CD8-positive, alpha-beta memory T cell (primary cell): ENCODE measurements around the gene MLEC. TPM values are rescaled to one million over a fixed set of nuclear protein-coding genes. Genes with fewer than 3 reads are reported as not detected.
"Not testable (repeated sequence)": the region's sequence is repeated elsewhere in the genome, so short reads cannot be mapped to it uniquely, and the experiment has no call there.

Experiments
- CTCF ChIA-PET: fragments of 350-600 bp; sonication (Branson Sonifier 250); formaldehyde crosslinking; loops from one replicate; lab custom pipeline; 2021; ENCODE audit warnings: antibody characterized with exemption; lab: Charles Lee
- POLR2A ChIA-PET: fragments of 350-600 bp; sonication (Branson Sonifier 250); formaldehyde crosslinking; loops from one replicate; lab custom pipeline; 2021; ENCODE audit warnings: antibody characterized with exemption; lab: Charles Lee
- DNase-seq, 5 donors: peaks; one replicate each; pipeline versions ENCODE4 v3.0.0 to v3.0.0-alpha.2; 2020 to 2022; ENCODE audit warnings: mixed read lengths in 1 of 5
- H3K27ac ChIP-seq: one replicate; pipeline ENCODE4 v1.7.0; 2013; ENCODE audit warnings: low read depth, mild to moderate bottlenecking, low read length, moderate library complexity
- H3K27me3 ChIP-seq: 2 replicates; pipeline ENCODE4 v1.7.0; 2013; ENCODE audit warnings: low read length, mild to moderate bottlenecking; ENCODE audit not compliant: insufficient read depth, poor library complexity, severe bottlenecking
- H3K36me3 ChIP-seq: 2 replicates; pipeline ENCODE4 v1.7.0; 2013; ENCODE audit warnings: mild to moderate bottlenecking, low read length, moderate library complexity; ENCODE audit not compliant: insufficient read depth
- H3K4me1 ChIP-seq: 2 replicates; pipeline ENCODE4 v1.7.0; 2013; ENCODE audit warnings: mild to moderate bottlenecking, low read length, moderate library complexity; ENCODE audit not compliant: insufficient read depth
- H3K4me3 ChIP-seq: 2 replicates; pipeline ENCODE4 v1.7.0; 2013; ENCODE audit warnings: mild to moderate bottlenecking, low read length
- H3K9me3 ChIP-seq: 2 replicates; pipeline ENCODE4 v1.7.0; 2013; ENCODE audit warnings: mild to moderate bottlenecking, low read length
- H3K27ac Mint-ChIP-seq, 8 donors: one replicate each; pipeline ENCODE4 v1.8.0; 2020 to 2021; ENCODE audit warnings: mixed read lengths in 8 of 8, mild to moderate bottlenecking in 6 of 8, inconsistent platforms in 3 of 8, moderate library complexity in 3 of 8
- H3K27me3 Mint-ChIP-seq, 2 donors: one replicate each; pipeline ENCODE4 v1.8.0; 2020 to 2021; ENCODE audit warnings: mixed read lengths in 2 of 2, mild to moderate bottlenecking in 1 of 2, moderate library complexity in 1 of 2
- H3K36me3 Mint-ChIP-seq, 3 donors: one replicate each; pipeline ENCODE4 v1.8.0; 2020 to 2021; ENCODE audit warnings: mixed read lengths in 3 of 3, inconsistent platforms in 1 of 3, mild to moderate bottlenecking in 1 of 3
- H3K4me1 Mint-ChIP-seq, 3 donors: one replicate each; pipeline ENCODE4 v1.8.0; 2020 to 2021; ENCODE audit warnings: mixed read lengths in 3 of 3, inconsistent platforms in 1 of 3, mild to moderate bottlenecking in 1 of 3
- H3K4me3 Mint-ChIP-seq, 7 donors: one replicate each; pipeline ENCODE4 v1.8.0; 2020 to 2021; ENCODE audit warnings: mixed read lengths in 7 of 7, mild to moderate bottlenecking in 6 of 7, moderate library complexity in 4 of 7, inconsistent platforms in 2 of 7
- H3K9me3 Mint-ChIP-seq, 5 donors: one replicate each; pipeline ENCODE4 v1.8.0; 2020 to 2022; ENCODE audit warnings: mixed read lengths in 5 of 5, mild to moderate bottlenecking in 3 of 5, moderate library complexity in 2 of 5, inconsistent platforms in 1 of 5
- polyA plus RNA-seq: library from polyadenylated mRNA; unstranded; fragments of 300-500 nt; fragmentation: Illumina TruSeq; gene quantifications from one replicate; pipeline ENCODE4 v1.2.3, GENCODE V29; 2021
- total RNA-seq, 2 experiments: library from RNA; stranded (reverse); gene quantifications; one replicate each; pipeline ENCODE4 v1.2.3, GENCODE V29; 2021

MLEC gene
- total and polyA plus RNA-seq, 3 experiments from 2014 or later = 74.9 to 143 (median 130) TPM

GRCh38 chr12:120666571-120667390, 20.2 kb upstream of the MLEC start:
- no peaks in the 10 kb centered on the region for H3K9me3 Mint-ChIP-seq
- H3K36me3 ChIP-seq = no peaks in the 10 kb centered on the region
- H3K4me1 ChIP-seq = no peaks in the 10 kb centered on the region
- H3K27me3 ChIP-seq = no peaks in the 10 kb centered on the region
- POLR2A ChIA-PET = interaction anchor here (0.7 kb wide), 1 partner anchor 13 kb away, joined by 3 read pairs; no protein-coding TSS in a partner anchor
- peaks cover 7 to 8% of the 10 kb centered on the region in 2 donors for H3K27me3 Mint-ChIP-seq
- no peak overlapping the region for H3K4me3 ChIP-seq
- DNase-seq = no peak
- no peaks in the 10 kb centered on the region for H3K9me3 ChIP-seq
- H3K27ac Mint-ChIP-seq = no peak overlapping the region
- no peaks in the 10 kb centered on the region for H3K36me3 Mint-ChIP-seq
- peaks cover 0 to 2% (median 0%) of the 10 kb centered on the region in 3 donors for H3K4me1 Mint-ChIP-seq
- CTCF ChIA-PET = interaction anchor here (2.8 kb wide), 1 partner anchor 18 kb away, joined by 12 read pairs; no protein-coding TSS in a partner anchor
- H3K27ac ChIP-seq = no peak overlapping the region
- H3K4me3 Mint-ChIP-seq = no peak overlapping the region

DNA sequence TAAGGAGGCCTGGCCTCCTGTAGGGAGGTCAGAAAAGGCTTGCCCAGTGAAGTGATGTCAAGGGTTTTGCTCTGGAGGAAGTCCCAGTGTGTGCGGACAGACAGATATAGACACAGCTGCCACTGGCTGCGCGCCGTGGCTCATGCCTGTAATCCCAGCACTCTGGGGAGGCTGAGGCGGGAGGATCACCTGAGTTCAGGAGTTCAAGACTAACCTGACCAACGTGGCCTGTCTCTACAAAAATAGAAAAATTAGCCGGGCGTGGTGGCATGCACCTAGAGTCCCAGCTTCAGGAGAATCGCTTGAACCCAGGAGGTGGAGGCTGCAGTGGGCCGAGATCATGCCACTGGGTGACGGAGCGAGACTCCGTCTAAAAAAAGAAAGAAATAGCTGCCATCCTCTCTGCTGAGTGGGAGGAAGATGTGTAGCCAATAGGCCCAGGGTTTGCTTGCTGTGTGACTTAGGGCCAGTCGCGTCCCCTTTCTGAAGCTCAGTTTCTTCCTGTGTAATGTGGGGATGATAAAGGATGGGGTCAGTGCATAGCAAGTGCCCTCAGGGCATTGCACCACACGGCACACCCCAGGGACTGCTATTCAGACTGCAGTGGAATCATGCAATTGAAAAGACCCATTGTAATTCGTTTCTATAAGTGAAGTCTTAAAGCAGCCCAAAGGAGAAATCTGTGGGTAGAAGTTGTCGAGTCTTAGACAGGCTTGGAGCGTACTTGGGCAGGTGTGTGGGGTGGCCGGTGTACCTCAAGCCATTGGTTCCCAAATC, 18.7 kb upstream of the MLEC start:
- POLR2A ChIA-PET = no interaction called here

DNA sequence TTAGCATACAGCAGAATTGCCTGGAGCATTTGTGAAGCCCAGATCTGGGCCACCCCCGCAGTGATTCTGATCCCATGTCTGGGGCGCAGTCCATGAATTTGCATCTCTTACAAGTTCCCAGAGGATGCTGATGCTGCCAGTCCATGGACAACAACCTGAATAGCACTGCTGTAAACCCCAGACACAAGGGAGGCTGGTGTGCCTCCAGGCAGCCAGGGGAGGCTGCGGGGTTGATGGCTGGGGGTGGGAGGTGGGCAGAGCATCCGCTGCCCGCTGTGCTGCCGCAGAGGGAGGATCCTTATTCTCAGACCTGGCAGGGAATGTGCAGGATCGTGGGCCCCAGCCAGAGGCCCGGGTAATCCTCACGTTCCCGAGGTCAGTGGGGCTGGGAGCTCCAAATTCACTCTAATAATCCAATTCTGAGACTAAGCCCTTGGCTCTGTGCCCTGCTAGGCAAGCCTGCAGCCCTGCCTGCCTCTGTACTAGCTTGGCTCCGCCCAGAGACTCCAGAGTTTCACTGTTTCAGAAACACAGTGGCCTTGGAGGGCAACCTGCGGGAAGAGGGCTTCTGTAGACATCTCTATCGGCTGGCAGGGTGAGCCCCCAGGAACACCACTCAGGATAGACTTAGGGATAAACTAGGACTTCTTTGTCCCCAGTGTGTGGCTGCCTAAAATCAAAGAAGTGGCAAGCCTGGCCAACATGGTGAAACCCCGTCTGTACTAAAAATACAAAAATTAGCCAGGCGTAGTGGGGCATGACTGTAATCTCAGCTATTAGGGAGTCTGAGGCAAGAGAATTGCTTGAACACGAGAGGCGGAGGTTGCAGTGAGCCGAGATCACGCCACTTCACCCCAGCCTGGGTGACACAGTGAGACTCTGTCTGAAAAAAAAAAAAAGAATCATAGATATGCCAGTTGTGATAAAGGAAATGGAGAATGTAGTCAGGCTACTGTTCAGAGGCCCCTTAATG, 17.8 kb upstream of the MLEC start:
- Mint-ChIP-seq H3K4me1 (peaks cover 0 to 2% (median 0%) of the 10 kb centered on the region in 3 donors), H3K27me3 (peaks cover 5 to 6% of the 10 kb centered on the region in 2 donors), H3K9me3 (no peaks in the 10 kb centered on the region), H3K36me3 (no peaks in the 10 kb centered on the region), H3K27ac (peak overlapping the region in 1 of 8 donors; percentile 60), H3K4me3 (no peak overlapping the region)
- no peaks in the 10 kb centered on the region for H3K9me3 ChIP-seq
- no peaks in the 10 kb centered on the region for H3K36me3 ChIP-seq
- ChIA-PET CTCF (interaction anchor here (1.3 to 1.4 kb wide), 2 partner anchors 20 to 23 kb away, joined by 3 to 5 read pairs; no protein-coding TSS in a partner anchor), POLR2A (no interaction called here)
- no peak overlapping the region for H3K27ac ChIP-seq
- no peaks in the 10 kb centered on the region for H3K4me1 ChIP-seq
- H3K4me3 ChIP-seq = no peak overlapping the region
- DNase-seq = no peak
- H3K27me3 ChIP-seq = no peaks in the 10 kb centered on the region

More for the DNA sequence above, 18.7 kb upstream of the MLEC start:
- H3K4me3 ChIP-seq = no peak overlapping the region
- Mint-ChIP-seq H3K4me1 (peaks cover 0 to 2% (median 0%) of the 10 kb centered on the region in 3 donors), H3K4me3 (no peak overlapping the region), H3K27me3 (peaks cover 7 to 8% of the 10 kb centered on the region in 2 donors), H3K9me3 (no peaks in the 10 kb centered on the region), H3K27ac (peak overlapping the region in 1 of 8 donors; percentile 60), H3K36me3 (no peaks in the 10 kb centered on the region)
- H3K27ac ChIP-seq = no peak overlapping the region
- no peaks in the 10 kb centered on the region for H3K9me3 ChIP-seq
- H3K36me3 ChIP-seq = no peaks in the 10 kb centered on the region
- H3K27me3 ChIP-seq = no peaks in the 10 kb centered on the region
- DNase-seq = no peak
- H3K4me1 ChIP-seq = no peaks in the 10 kb centered on the region
- CTCF ChIA-PET = interaction anchor here (0.9 to 2.8 kb wide), 2 partner anchors 19 to 328 kb away, joined by 3 to 12 read pairs; no protein-coding TSS in a partner anchor

DNA sequence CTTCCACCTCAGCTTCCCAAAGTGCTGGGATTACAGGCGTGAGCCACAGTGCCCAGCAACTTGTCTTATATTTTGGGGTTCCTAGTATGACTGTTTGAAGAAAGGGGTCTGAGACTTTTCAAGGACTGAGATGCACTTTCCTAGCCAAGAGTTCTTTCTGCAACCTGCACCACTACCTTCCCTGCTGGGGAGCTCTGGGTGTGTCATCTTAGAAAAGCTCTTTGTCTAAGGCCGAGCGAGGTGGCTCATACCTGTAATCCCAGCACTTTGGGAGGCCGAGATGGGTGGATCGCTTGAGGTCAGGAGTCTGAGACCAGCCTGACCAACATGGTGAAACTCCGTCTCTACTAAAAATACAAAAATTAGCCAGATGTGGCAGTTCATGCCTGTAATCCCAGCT, 16.7 kb upstream of the MLEC start:
- H3K27ac ChIP-seq, H3K36me3 ChIP-seq, H3K36me3 Mint-ChIP-seq, H3K27me3 Mint-ChIP-seq, H3K4me1 Mint-ChIP-seq, DNase-seq, H3K9me3 ChIP-seq, H3K4me3 ChIP-seq, H3K4me3 Mint-ChIP-seq, POLR2A ChIA-PET, H3K9me3 Mint-ChIP-seq, H3K27me3 ChIP-seq, H3K4me1 ChIP-seq: not testable (repeated sequence)
- CTCF ChIA-PET = interaction anchor here (1.3 to 1.4 kb wide), 2 partner anchors 21 to 24 kb away, joined by 3 to 5 read pairs; no protein-coding TSS in a partner anchor
- peak overlapping the region in 1 of 8 donors; percentile 45 for H3K27ac Mint-ChIP-seq

- no peak overlapping the region for H3K27ac Mint-ChIP-seq
- no peaks in the 10 kb centered on the region for H3K36me3 Mint-ChIP-seq
- no peaks in the 10 kb centered on the region for H3K36me3 ChIP-seq
- POLR2A ChIA-PET = no interaction called here
- DNase-seq = no peak
- H3K27ac ChIP-seq = no peak overlapping the region
- H3K27me3 Mint-ChIP-seq = peaks cover 6 to 9% of the 10 kb centered on the region in 2 donors
- H3K9me3 ChIP-seq = no peaks in the 10 kb centered on the region
- no peak overlapping the region for H3K4me3 ChIP-seq
- no peaks in the 10 kb centered on the region for H3K9me3 Mint-ChIP-seq
- CTCF ChIA-PET = interaction anchor here (1.0 to 1.4 kb wide), 3 partner anchors 21 to 24 kb away, joined by 3 to 5 read pairs (median 4); no protein-coding TSS in a partner anchor
- no peak overlapping the region for H3K4me3 Mint-ChIP-seq
- no peaks in the 10 kb centered on the region for H3K4me1 ChIP-seq
- no peaks in the 10 kb centered on the region for H3K27me3 ChIP-seq
- H3K4me1 Mint-ChIP-seq = no peaks in the 10 kb centered on the region
Measured at GRCh38 chr12:120670667-120671066, 16.3 kb upstream of the MLEC start.

DNA sequence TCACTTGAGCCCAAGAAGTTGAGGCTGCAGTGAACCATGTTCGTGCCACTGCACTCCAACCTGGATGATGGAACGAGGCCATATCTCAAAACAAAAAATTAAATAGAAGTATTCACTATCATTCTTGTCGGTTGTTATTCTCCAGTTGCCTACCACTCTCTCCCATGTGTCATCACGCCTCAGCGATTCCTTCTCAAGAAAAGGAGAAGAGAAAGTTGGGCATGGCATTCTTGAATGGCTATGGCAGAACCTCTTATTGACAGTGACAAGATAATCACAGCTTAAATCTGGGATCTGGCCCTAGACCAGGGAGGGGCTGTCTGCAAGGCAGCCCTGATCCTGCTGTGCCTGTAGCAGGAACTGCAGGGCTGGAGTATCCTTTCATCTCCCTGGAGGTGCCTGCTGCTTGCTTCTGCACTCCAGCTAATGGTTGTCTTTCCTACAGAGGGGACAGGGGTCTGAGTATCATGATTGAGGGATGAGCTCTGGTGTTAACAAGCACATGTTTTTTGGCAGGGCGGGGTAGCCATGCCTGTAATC, 12.8 kb upstream of the MLEC start:
- H3K9me3 Mint-ChIP-seq = no peaks in the 10 kb centered on the region
- Histone ChIP-seq H3K4me3 (no peak overlapping the region), H3K27me3 (no peaks in the 10 kb centered on the region), H3K36me3 (no peaks in the 10 kb centered on the region), H3K9me3 (no peaks in the 10 kb centered on the region), H3K27ac (no peak overlapping the region), H3K4me1 (no peaks in the 10 kb centered on the region)
- H3K4me3 Mint-ChIP-seq = no peak overlapping the region
- no peaks in the 10 kb centered on the region for H3K36me3 Mint-ChIP-seq
- ChIA-PET POLR2A (no interaction called here), CTCF (no interaction called here)
- peaks cover 0 to 10% (median 6%) of the 10 kb centered on the region in 3 donors for H3K4me1 Mint-ChIP-seq
- DNase-seq = no peak
- H3K27ac Mint-ChIP-seq = no peak overlapping the region
- H3K27me3 Mint-ChIP-seq = peaks cover 12 to 13% of the 10 kb centered on the region in 2 donors
